22Rv1 (cell line): ENCODE results near the gene PEX14.

Experiments
- CTCF ChIP-seq: fragments of 450-650 bp; IDR thresholded peaks from 2 replicates; pipeline ENCODE4 v1.5.1; 2017; ENCODE audit warnings: mild to moderate bottlenecking
- ZFX ChIP-seq: fragments of 450-650 bp; IDR thresholded peaks from 2 replicates; pipeline ENCODE4 v1.6.1; 2017; ENCODE audit warnings: antibody characterized with exemption, borderline replicate concordance

- TF ChIP-seq CTCF (no peak), ZFX (no peak)
These were observed 190.5 kb downstream of the PEX14 start for GRCh38 chr1:10665226-10665625.
